Nephron (organoid): ENCODE measurements around the gene PBX2.

Experiments used
- H3K27ac Mint-ChIP-seq, 3 experiments: 2 replicates each; pipeline ENCODE4 v1.8.0; 2020; ENCODE audit warnings: mixed read lengths in 3 of 3, mild to moderate bottlenecking in 2 of 3, moderate library complexity in 1 of 3
- H3K27me3 Mint-ChIP-seq: 2 replicates; pipeline ENCODE4 v1.8.0; 2021; ENCODE audit warnings: low read depth, mild to moderate bottlenecking, moderate library complexity, mixed read lengths
- H3K36me3 Mint-ChIP-seq: 2 replicates; pipeline ENCODE4 v1.8.0; 2020; ENCODE audit warnings: low read depth, mixed read lengths
- H3K4me1 Mint-ChIP-seq: 2 replicates; pipeline ENCODE4 v1.8.0; 2020; ENCODE audit warnings: mixed read lengths
- H3K4me3 Mint-ChIP-seq, 3 experiments: 2 replicates each; pipeline ENCODE4 v1.8.0; 2020; ENCODE audit warnings: mild to moderate bottlenecking in 3 of 3, mixed read lengths in 3 of 3, moderate library complexity in 2 of 3
- H3K9me3 Mint-ChIP-seq: 2 replicates; pipeline ENCODE4 v1.8.0; 2020; ENCODE audit warnings: mixed read lengths
- TF ChIP-seq, protein P1 (sequence below), 3 experiments: fragments of 200-600 bp; sonication (generic); IDR thresholded peaks; one replicate each; pipeline ENCODE4 v1.5.0; 2021; ENCODE audit warnings: antibody characterized with exemption in 3 of 3; ENCODE audit not compliant: unreplicated experiment in 3 of 3

Gene PBX2

DNA sequence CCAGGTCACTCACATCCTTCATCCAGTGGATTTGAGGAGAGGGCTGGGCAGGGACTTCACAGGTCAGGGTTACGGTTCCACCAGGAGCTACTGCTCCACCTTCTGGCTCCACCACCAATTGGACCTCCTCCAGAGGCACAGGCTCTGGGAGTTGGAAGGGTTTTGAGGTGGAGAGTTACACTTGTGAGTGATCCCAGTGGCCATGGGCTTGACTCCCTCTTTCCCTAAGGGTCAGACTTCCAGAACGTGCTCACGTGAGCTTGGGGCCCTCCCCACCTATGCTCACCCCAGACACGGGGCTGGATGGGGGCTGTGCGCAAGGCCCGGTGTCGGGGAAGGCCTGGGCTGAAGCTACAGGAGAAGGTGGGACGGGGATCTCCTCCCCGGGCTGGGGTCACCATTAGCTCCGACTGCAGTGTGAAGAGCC, 7.4 kb downstream of the PBX2 start:
- TF ChIP-seq, protein P1, sequence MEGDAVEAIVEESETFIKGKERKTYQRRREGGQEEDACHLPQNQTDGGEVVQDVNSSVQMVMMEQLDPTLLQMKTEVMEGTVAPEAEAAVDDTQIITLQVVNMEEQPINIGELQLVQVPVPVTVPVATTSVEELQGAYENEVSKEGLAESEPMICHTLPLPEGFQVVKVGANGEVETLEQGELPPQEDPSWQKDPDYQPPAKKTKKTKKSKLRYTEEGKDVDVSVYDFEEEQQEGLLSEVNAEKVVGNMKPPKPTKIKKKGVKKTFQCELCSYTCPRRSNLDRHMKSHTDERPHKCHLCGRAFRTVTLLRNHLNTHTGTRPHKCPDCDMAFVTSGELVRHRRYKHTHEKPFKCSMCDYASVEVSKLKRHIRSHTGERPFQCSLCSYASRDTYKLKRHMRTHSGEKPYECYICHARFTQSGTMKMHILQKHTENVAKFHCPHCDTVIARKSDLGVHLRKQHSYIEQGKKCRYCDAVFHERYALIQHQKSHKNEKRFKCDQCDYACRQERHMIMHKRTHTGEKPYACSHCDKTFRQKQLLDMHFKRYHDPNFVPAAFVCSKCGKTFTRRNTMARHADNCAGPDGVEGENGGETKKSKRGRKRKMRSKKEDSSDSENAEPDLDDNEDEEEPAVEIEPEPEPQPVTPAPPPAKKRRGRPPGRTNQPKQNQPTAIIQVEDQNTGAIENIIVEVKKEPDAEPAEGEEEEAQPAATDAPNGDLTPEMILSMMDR (IDR thresholded peaks at IDR 0.05; ENCODE audit: unreplicated experiment in 3 of 3), result no peak
- peaks cover 44% of the 10 kb centered on the region for H3K4me1 Mint-ChIP-seq
- H3K9me3 Mint-ChIP-seq, result no peaks in the 10 kb centered on the region
- H3K36me3 Mint-ChIP-seq, result peaks cover 44% of the 10 kb centered on the region
- H3K4me3 Mint-ChIP-seq, result no peak overlapping the region
- H3K27me3 Mint-ChIP-seq, result no peaks in the 10 kb centered on the region
- peak overlapping the region in 1 of 3 experiments; percentile 48 for H3K27ac Mint-ChIP-seq

DNA sequence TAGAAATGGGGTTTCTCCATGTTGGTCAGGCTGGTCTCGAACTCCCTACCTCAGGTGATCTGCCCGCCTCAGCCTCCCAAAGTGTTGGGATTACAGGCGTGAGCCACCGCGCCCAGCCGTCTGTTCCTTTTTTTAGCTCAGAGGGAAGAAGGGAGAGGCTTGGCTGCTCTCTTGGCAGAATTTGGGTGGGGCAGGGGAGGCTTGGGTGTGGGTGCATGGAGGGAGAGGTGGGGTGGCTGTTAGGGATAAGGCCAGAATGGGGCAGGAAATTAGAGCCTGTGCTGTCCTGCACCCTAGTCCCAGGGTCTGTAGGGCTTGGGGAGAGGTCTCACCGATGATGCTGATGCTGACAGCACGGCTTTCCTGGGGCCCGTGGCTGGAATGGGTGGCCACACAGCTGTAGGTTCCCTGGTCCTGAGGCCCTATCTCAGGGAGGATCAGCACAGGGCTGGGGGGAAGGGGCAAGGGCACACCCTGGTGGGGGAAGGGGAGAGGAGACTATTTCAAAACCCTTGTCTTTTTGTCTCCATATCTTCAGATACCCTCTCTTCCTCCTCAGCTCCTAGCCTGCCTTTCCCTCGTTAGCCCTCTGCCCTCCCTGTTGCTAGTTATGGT, 8.0 kb downstream of the PBX2 start:
- H3K27ac Mint-ChIP-seq, result no peak overlapping the region
- H3K4me1 Mint-ChIP-seq, result peaks cover 40% of the 10 kb centered on the region
- peaks cover 39% of the 10 kb centered on the region for H3K36me3 Mint-ChIP-seq
- H3K27me3 Mint-ChIP-seq, result no peaks in the 10 kb centered on the region
- no peak overlapping the region for H3K4me3 Mint-ChIP-seq
- TF ChIP-seq, protein P1 (IDR thresholded peaks at IDR 0.05; ENCODE audit: unreplicated experiment in 3 of 3), result no peak
- no peaks in the 10 kb centered on the region for H3K9me3 Mint-ChIP-seq

DNA sequence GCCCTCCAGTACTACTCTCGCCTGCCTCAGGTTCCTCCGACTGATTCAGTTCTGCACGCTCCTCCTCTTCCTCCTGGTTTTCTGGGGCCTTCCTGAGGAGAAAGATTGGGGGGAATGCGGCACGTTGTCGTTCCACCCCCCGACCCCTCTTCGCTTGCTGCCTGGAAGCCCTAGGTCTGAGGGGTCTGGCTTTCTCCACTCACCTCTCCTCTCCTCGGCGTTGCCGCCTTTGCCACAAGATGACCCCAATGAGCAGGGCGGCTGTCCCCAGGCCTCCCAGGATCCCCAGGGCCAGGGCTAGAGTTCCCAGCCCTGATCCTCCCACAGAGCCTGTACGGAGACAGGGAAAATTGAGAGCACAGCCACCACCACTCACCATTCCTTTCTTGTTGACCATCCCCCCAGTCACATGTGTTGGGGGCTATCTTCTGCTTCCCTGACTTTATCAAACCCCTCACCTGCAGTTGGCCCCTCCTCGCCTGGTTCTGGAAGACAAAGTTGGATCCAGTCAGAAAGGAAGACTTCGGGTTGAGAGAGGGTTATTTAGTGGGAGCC, 8.8 kb downstream of the PBX2 start:
- no peaks in the 10 kb centered on the region for H3K27me3 Mint-ChIP-seq
- no peak overlapping the region for H3K27ac Mint-ChIP-seq
- H3K9me3 Mint-ChIP-seq, result no peaks in the 10 kb centered on the region
- TF ChIP-seq, protein P1 (IDR thresholded peaks at IDR 0.05; ENCODE audit: unreplicated experiment in 3 of 3), result no peak
- peaks cover 40% of the 10 kb centered on the region for H3K4me1 Mint-ChIP-seq
- peaks cover 31% of the 10 kb centered on the region for H3K36me3 Mint-ChIP-seq
- H3K4me3 Mint-ChIP-seq, result peak overlapping the region; percentile 77 to 89 (median 87)

DNA sequence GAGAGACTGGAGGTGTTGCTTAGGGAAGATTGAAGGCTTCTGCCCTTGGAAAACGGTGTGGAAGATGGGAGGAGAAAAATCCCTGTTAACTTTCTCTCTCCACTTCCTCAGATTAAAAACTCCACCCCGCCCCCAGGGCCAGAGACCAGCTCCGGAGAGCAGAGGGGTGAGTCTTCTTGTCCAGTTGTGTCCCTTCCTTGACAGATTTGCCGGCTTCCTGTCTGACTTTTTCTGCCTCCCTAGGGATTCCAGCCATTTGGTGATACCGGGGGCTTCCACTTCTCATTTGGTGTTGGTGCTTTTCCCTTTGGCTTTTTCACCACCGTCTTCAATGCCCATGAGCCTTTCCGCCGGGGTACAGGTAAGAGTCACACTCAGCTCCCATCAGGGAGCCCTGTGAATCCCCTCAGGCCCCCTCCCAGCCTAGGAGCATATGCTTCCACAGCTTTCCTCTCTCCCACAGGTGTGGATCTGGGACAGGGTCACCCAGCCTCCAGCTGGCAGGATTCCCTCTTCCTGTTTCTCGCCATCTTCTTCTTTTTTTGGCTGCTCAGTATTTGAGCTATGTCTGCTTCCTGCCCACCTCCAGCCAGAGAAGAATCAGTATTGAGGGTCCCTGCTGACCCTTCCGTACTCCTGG, 10.1 kb downstream of the PBX2 start:
- Mint-ChIP-seq H3K4me1 (peaks cover 34% of the 10 kb centered on the region), H3K27me3 (no peaks in the 10 kb centered on the region), H3K9me3 (no peaks in the 10 kb centered on the region), H3K27ac (peak overlapping the region; percentile 55 to 71 (median 59)), H3K36me3 (peaks cover 22% of the 10 kb centered on the region), H3K4me3 (peak overlapping the region; percentile 77 to 89 (median 87))
- TF ChIP-seq, protein P1 (IDR thresholded peaks at IDR 0.05; ENCODE audit: unreplicated experiment in 3 of 3), result no peak

DNA sequence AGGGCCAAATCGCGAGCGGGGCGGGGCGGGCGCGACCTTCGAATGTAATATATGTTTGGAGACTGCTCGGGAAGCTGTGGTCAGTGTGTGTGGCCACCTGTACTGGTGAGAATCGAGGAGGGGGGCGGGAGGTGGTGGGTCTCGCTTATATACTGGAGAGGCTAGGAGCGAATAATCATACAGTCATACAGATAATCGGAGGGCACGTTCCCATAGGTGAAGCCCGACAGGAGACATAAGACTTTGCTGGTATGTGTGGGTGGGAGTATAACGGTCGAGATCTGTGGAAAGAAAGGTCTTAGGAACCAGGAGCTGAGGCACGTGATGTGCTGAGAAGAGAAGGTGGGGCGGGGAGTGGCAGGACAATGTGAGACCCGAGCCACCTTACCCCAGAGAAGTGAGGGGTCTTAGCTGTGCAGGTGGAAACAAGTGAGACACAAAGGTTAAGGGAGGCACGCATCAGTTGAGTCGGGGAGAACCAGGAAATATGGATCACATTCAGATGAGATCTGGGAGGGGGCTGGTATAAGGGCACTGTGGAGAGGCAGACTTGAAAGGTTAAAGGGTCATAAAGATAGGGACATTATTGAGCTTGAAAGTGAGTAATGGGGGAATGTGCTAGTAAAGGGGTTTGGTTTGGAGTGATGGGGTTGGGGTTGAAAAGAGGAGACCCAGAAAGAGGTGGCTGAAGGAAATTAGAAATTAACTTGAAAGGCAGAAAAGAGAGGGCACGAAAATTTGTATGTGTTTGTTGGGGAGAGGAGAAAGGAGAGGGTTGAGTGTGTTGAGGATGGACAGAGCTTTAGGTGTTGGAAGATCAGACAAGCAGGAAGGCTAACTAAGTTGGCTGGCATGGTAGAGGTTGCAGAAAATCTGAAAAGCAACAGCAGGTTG, 11.2 kb downstream of the PBX2 start:
- Mint-ChIP-seq H3K9me3 (no peaks in the 10 kb centered on the region), H3K27ac (peak overlapping the region; percentile 98 to 100 (median 99)), H3K4me1 (peaks cover 41% of the 10 kb centered on the region), H3K36me3 (peaks cover 22% of the 10 kb centered on the region), H3K4me3 (peak overlapping the region; percentile 87 to 96 (median 89)), H3K27me3 (no peaks in the 10 kb centered on the region)
- TF ChIP-seq, protein P1 (IDR thresholded peaks at IDR 0.05; ENCODE audit: unreplicated experiment in 3 of 3), result no peak
